HEK293 (cell line): Measurements from ENCODE around the gene PLEKHG2.

Experiments used
- RBAK ChIP-seq: fragments of 450-650 bp; formaldehyde crosslinking; IDR thresholded peaks from 2 replicates; pipeline ENCODE4 v1.5.1; 2016; ENCODE audit warnings: missing biosample characterization, missing genetic modification characterization
- ZNF48 ChIP-seq: fragments of 450-650 bp; formaldehyde crosslinking; IDR thresholded peaks from 2 replicates; pipeline ENCODE4 v1.5.1; 2016; ENCODE audit warnings: missing biosample characterization, missing genetic modification characterization

DNA sequence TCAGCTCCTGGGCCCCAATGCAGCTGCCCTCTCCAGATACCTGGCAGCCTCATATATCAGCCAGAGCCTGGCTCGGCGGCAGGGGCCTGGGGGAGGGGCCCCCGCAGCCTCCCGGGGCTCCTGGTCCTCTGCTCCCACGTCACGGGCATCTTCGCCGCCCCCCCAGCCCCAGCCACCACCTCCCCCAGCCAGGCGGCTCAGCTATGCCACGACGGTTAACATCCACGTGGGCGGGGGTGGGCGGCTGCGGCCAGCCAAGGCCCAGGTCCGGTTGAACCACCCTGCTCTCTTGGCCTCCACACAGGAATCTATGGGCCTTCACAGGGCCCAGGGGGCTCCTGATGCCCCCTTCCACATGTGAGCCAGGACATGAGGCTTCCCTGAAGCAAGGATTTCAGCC is 12.5 kb downstream of the PLEKHG2 start:
- no peak for TF ChIP-seq RBAK (tag by site-specific recombination)
- no peak for TF ChIP-seq ZNF48 (tag by site-specific recombination)
